GM21529 (cell line): ENCODE data around the gene NT5C2.

Experiments
- ATAC-seq: cut with Tn5 transposase; IDR thresholded peaks from one replicate; pipeline ENCODE4 v1.9.1; 2021; ENCODE audit not compliant: unreplicated experiment

NT5C2 gene

GRCh38 chr10:103066141-103067098 lies 126.7 kb downstream of the NT5C2 start:
- ATAC-seq = no peak

- ATAC-seq = no peak
Observed at GRCh38 chr10:103064956-103065355, 128.1 kb downstream of the NT5C2 start.

DNA sequence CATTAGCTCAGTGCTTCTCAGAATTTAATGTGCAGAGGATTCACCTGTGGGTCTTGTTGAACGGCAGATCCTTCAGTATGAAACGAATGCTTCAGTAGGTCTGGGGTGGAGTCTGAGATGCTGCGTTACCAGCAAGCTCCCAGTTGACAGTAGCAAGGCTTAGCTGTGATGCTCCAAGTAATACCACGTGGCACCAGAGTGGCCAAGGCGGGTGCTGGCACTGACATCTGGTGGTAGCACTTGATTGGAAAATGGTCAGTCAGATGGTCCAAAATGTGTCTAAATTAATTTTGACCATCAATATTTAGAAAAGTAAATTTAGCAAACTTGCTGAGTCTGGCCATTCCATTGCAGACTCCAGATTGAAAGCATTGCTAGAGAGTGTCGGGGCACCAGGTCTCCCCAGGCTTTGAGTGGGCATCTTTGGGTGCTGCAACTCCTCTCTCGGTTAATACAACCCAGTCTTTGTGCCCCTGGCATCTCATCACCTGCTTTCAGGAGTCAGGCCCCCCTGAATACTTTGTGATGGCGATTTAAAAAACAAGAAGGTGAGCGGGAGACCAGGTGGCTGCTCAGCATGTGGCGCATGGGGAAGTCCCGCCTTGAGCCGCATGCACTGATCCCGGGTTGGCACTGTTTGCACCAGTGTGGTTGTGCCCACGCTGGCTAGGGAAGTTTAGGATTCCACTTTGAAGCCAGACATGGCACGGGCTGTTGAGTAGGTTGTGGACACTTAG lies 130.1 kb downstream of the NT5C2 start:
- ATAC-seq = no peak

GRCh38 chr10:103060575-103060974 lies 132.5 kb downstream of the NT5C2 start:
- ATAC-seq = no peak

- no peak for ATAC-seq
Observed at GRCh38 chr10:103058034-103058433, 135.0 kb downstream of the NT5C2 start.

GRCh38 chr10:103055105-103055504 lies 138.0 kb downstream of the NT5C2 start:
- ATAC-seq = no peak

GRCh38 chr10:103054621-103055020 lies 138.5 kb downstream of the NT5C2 start:
- ATAC-seq = no peak

GRCh38 chr10:103053659-103054581 lies 139.2 kb downstream of the NT5C2 start:
- peak; percentile 74 for ATAC-seq

DNA sequence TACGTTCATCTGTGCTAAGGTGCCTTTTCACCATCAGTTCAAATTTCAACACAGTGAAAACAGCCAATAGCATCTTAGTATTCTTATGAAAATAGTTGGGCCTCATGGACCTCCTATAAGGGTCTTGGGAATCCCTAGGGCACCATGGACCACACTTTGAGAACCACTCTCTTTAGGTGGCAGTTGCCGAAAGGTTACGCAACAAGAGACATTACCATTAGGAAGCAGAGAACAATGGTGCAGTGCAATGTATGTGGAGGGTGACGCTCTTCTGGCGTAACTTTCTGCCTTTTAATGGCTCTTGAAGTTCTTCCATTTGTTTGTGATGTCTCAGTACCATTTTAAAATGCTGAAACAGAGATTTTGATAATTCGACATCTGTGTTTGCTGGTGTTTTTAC lies 143.8 kb downstream of the NT5C2 start:
- ATAC-seq = no peak

DNA sequence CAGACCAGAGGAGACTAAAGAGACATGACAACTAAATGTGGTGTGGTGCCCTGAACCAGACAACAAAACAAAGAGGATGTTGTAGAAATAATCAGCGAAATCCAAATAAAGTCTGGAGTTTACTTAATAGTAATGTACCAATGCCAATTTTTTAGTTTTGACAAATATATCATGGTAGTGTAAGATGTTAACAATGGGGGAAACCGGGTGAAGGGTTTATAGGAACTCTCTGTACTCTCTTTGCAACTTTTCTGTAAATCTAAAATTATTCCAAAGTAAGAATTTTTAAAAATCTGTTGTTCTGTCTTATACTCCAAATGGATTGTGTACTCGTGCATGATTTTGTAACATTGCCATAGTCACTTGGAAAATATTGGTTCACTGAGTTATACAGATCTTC lies 145.7 kb downstream of the NT5C2 start:
- no peak for ATAC-seq

- ATAC-seq = no peak
Observed at GRCh38 chr10:103045961-103046360, 147.1 kb downstream of the NT5C2 start.

DNA sequence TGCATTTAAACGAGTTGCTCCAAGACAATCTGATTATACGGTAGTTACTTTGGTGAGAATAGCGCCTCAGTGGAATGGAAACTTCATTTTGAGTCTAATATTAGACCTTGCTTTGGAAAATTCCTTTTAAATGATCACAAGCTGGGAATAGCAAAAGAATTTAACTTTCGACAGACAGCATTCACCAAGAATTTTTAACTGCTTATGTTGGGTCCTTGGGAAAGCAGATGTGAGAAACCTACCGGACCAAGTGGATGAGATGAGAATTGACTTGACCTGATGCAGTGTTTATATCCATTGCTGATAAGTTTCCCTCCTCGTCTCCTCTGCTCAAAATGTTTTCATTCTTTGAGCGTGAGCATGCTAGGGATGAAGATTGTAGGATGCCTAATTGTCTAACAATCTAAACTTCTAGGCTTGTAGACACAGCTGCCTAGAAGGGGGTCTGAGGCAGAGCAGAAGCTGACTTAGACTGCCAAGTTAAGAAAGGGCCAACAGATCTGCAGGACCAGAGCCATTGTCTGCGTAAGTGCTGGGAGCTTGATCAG lies 148.1 kb downstream of the NT5C2 start:
- no peak for ATAC-seq

GRCh38 chr10:103042908-103043307 lies 150.2 kb downstream of the NT5C2 start:
- no peak for ATAC-seq

DNA sequence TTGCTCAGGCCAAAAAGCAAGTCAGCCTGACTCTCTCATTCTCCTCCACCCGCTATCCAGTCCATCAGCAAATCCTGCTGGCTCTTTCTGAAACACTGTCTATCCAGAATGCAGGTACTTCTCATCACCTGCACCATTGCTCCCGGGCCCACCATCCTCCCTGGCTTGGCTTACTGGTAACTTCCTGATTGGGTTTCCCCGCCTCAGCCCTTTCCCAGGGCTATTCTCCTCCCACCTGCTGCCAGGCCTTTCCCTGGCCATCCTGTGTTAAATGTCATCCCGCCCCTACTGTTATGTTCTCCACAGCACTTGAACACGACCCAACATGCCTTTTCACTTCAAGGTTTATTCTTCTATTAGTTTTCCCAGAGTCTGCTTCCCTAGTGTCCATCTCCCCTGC lies 150.9 kb downstream of the NT5C2 start:
- no peak for ATAC-seq

DNA sequence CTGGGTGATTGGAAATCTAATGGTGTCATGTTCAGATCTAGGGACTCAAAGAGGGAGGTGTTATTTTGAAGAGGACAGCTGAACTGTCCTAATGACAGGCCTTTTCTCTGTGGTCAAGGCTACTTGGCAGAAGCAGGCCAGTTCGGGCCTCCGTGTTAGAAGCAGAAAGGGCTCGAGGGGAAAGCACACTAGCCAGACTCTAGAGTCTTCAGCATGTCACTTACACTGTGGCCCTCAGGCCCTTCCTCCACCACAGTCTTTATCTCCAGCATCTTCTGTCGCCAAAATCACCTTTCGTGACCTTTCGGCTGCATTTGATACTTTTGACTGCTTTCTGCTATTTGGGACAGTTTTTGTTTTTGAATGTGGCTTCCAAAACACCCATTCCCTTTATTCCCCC lies 151.7 kb downstream of the NT5C2 start:
- no peak for ATAC-seq

GRCh38 chr10:103040418-103040817 lies 152.7 kb downstream of the NT5C2 start:
- no peak for ATAC-seq

- no peak for ATAC-seq
Observed at GRCh38 chr10:103038570-103038969, 154.5 kb downstream of the NT5C2 start.
